HG02678 (cell line): ENCODE results near the gene UTP4.

Experiments used
- ATAC-seq: cut with Tn5 transposase; IDR thresholded peaks from one replicate; pipeline ENCODE4 v1.9.1; 2021; ENCODE audit warnings: mild to moderate bottlenecking, moderate library complexity; ENCODE audit not compliant: unreplicated experiment

The UTP4 gene

DNA sequence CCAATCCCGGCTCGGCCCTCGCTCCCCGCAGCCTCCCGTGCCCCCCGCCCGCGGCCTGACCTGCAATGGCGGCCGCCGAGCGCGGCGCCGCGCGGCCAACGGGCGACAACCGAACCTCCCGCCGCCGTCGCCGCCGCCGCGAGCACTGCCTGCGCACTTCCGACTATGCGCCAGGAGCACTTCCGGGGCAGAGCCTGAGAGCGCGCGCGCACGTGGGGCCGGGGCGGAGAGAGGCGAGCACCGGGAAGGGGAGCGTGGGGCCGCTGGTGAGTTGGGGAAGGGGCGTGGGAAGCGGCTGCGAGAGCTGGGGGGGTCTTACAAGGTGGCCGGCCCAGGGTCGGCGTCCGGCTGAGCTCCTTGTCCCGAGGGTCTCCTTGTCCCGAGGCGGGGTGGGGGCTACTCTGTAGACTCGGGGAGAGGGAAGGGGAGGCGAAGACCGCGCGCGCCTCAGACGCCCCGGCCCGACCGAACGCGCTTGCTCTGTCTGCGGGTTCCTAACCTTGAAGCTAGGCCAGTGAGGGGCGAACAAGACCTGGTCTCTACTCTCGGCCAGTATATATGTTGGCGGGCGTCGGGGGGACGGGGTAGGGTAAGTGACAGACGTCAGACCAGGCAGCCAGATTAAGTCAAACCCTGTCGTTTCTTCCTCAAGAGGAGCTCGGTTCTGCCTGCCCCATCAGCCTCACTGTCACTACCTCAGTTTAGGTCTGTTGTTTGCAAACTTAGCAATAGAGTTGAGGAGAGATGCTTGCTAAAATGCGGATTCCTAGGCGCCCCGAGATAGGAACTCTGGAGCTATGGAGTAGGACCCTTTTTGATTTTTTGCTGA is at the start of gene UTP4, which contains the start of gene CHTF8:
UTP4 (plus strand) TSS at position 226 of the 829 bp plus-strand sequence. CDS start 811 bp downstream, outside the sequence.
CHTF8 (minus strand) TSS at position 165 of the 829 bp plus-strand sequence. CDS start 11,130 bp downstream, outside the sequence.
- peak; percentile 93 for ATAC-seq

GRCh38 chr16:69083306-69083941 is 49.0 kb upstream of the UTP4 start:
- ATAC-seq = no peak

GRCh38 chr16:69084289-69084688 is 48.2 kb upstream of the UTP4 start:
- ATAC-seq = no peak

DNA sequence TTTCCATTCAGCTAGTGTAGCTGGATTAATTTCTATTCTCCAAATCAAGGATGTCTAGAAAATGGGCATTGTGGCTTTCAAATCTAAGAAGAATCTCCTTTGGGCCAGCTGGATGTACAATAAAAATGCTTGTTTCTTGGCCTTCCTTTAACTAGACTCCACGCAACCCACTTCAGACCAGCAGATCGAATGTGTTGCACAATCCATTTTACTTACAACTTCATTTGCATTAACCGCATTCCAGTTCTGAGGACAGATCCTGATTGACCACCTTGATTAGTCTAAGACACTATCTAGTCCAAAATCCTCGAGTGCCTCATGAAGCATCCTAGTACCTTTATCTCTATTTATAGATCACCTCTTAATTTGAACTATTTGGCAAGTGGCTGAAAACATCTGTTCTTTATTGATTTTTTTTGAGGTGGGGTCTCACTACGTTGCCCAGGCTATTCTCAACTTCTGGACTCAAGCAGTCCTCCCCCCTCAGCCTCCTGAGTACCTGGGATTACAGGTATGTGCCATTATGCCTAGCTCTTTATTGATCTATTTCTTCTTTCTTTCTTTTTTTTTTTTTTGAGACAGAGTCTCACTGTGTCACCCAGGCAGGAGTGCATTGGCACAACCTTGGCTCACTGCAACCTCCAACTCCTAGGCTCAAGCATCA is 47.3 kb upstream of the UTP4 start:
- no peak for ATAC-seq

- no peak for ATAC-seq
Observed at GRCh38 chr16:69087161-69087581, 45.3 kb upstream of the UTP4 start.

DNA sequence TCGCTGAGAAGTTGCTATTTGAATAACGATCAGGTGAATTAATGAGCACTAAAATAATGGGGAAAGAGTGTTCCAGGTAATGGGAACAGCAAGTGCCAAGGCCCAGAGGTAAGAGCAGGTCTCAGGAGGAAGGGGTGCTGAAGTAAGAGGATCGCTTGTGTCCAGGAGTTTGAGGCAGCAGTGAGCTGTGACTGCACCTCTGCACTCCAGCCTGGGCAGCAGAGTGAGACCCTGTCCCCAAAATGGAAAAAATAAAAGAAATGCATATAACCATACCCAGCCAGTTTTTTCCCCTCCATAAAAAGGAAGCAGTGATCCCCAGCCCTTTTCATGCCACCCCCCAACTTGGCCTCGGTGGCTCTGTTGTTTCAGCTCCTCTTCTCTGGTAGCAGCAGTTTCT is 43.8 kb upstream of the UTP4 start:
- ATAC-seq = no peak

GRCh38 chr16:69089091-69089910 is 43.1 kb upstream of the UTP4 start:
- ATAC-seq = no peak

GRCh38 chr16:69093974-69094373 is 38.5 kb upstream of the UTP4 start:
- ATAC-seq = no peak

DNA sequence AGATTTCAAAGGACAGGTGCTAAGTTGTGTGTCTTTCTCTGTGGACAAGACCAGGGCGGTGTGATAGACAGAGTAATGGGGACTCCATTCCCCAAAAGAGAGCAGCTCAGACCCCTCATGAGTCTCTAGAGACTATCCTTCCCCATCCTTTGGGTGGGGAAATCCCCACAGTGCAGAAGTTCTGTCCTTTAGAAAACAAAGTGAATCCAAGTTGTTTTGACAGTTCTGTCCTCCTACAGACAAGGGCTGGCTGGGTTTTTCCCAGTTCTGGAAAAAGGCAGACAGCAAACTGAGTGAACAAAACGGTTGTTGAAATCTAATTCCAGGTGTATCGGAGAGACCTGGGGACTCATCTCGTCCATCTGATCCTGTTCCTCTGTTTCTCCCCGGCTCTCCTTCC is 37.9 kb upstream of the UTP4 start:
- ATAC-seq = no peak

- ATAC-seq = no peak
Observed at GRCh38 chr16:69095193-69095592, 37.3 kb upstream of the UTP4 start.

DNA sequence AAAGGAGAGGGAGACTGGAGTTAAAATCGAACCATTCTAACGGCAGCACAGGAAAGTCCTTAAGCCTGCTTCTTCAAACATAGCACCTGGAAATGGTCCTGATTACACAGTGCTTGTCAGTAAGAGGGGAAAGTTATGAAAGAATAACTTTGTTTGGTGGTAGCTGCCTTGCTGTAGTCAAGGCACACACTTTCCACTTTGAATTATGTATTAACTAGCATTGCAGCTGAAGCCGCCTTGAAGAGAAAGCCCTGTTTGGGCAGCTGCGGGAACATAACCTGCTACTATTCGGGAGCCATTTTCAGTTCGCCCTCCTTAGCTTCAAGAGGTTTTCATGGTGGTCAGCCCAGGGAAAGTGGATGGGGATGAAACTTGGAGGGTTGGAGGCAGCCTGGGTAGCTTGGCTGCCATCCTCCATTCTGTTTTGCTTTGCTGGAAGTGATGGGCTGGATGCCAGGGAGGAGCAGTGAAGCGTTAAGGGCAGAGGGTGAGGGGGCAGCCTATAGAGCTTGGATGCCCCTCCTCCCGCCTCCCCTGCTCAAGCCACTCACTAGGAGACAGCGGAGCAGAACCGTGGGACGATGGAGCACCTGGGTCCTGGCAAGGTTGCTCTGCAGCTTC is 32.3 kb upstream of the UTP4 start:
- no peak for ATAC-seq

GRCh38 chr16:69105501-69106361 is 26.7 kb upstream of the UTP4 start, which contains the start of gene HAS3:
TSS of gene HAS3 (plus strand) at chr16:69105653. CDS start at chr16:69109396, 3,743 bp downstream.
- ATAC-seq = peak; percentile 47

DNA sequence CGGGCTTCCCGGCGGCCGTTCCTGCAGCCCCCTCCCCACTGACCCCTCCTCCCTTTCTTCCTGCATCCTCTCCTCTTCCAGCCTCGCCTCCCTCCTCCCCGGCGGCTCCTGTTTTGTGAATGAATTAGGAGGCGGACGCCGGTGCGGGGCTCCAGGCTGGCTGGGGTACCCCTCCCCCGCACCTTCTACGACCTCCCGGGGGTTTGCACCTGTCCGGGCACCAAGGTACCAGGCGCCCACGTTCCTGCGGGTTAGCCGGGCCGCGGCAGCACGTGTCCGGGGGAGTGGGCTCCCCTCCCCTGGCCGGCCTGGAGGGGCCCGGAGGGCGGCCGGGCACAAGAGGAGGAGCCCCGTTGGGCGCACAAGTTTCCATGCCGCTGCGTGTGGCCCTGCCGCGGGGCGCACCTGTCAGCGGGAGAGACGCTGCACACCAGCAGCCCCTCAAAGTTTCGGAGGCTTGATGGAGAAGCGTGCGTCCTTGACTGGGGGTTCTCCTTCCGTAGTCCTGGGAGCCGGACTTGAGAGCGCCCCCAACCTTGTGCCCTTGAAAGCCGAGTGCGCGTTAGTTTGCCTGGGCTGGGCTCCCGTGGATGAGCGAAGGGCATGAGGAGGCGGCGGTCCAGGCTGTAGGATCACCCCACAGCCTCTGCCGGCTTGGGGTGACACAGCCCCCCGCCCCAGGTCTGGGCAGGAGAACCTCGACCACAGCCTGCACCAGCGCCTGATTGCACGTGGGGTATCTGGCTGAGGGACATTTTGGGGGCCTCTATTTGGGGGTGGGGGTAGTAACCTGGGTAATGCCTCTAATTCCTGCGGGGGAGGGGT is 25.7 kb upstream of the UTP4 start:
- ATAC-seq = no peak

DNA sequence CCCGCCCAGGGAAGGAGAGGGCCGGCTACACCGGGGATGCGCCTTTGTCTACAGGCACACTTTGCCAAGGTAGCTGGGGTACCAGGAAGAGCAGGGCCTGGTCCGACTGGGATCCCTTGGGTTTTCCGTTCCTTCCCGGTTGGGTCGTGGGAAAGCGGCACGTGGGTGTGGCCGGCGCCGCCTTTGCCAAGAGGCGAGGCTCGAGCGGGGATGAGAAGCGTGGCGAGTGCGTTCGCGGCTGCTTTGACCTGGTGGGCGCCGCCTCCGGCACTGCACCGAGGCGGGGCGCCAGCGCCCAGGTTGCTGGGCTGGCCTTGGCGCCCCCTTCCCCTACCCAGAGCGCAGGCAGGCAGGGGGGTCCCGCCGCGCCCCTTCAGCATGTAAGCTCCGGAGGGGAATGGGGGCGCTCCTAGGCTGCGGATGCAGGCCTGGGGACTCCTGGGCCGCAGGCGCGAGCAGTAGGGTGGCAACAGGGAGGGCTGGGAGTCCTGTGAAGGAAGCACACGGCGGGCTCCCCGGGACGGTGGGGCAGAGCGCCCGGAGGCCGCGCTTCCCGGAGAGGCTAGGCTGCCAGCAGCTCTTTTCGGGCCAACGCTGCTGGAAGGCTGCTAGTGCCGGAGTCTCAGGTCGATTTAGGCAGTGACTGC is 25.0 kb upstream of the UTP4 start:
- ATAC-seq = no peak

DNA sequence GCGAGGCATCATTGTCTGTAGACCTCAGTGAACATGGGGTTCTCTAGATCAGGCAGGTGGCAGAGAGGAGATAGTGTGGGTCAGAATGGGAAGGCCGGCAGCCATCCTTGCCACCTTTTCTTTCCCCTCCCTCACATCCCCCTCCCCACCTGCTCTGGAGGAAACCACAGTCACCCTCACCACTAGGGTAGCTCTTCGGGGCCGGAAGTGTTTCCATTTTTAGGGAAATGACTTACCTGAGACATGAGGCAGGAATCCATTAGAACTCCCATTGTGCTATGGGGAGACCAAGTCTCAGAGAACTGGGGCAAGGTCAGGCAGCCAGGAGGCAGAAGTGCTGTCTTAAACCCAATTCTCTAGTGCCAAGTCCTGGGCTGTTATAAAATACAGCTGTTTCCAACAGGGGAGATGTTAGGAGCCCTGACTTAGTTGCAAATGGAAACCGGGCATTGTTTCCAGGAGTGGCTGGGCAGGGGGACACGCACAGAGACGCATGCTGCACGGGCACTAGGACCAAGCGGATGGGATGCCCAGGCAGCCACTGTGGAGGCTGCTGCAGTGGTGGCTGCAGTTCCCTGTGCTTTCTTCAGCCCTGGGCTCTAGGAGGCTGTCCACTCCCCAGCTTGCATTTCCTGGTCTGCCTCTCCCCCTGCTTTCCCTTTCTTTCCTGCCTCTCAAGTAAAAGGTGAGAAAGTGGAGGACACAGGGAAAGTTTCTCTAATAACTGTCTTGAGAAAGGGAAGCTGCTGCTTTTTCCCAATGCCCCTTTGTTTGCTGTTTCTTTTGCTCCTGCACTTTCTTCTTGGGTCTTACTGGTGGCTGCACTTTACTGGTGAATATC is 24.2 kb upstream of the UTP4 start:
- no peak for ATAC-seq

DNA sequence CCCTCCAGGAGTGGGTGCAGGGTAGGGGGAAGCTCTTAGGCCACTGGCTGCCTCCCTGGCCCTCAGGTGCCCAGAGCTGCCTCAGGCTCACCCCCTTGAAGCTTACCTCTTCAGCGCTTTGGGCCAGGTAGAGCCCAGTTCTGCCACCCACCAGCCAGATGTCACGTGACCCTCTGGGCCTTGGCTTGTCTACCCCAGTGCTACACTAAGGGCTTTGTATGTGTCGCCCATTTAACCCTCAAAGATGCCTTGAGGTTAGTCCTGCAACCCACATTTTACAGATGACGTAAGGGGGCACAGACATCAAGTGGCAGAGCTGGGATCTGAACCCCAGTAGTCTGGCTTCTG is 23.6 kb upstream of the UTP4 start:
- ATAC-seq = no peak
